DMS 273 (cell line): ENCODE data around the gene FAM24B.
"Not testable (repeated sequence)": the region's sequence is repeated elsewhere in the genome, so short reads cannot be mapped to it uniquely, and the experiment has no call there.

Experiments used
- DNase-seq: peaks from one replicate; lab custom pipeline; 2025; ENCODE audit not compliant: unreplicated experiment; lab: John Stamatoyannopoulos, UW

FAM24B gene

GRCh38 chr10:122879339-122880273 lies at the start of gene FAM24B:
Gene FAM24B, minus strand, starts transcription at chr10:122879581. Its CDS starts 29,066 bp downstream, at chr10:122850515.
- DNase-seq = peak; percentile 97

- DNase-seq = no peak
These were observed 36.3 kb upstream of the FAM24B start for GRCh38 chr10:122915700-122916099.

- peak; percentile 46 for DNase-seq
These were observed 32.6 kb upstream of the FAM24B start for GRCh38 chr10:122911889-122912484.

- no peak for DNase-seq
These were observed 30.9 kb upstream of the FAM24B start, which contains the start of gene FAM24A for GRCh38 chr10:122910310-122910709. Gene FAM24A, plus strand, starts transcription at chr10:122910610. Its CDS starts 1,025 bp downstream, at chr10:122911635.

GRCh38 chr10:122903861-122904260 lies 24.5 kb upstream of the FAM24B start:
- not testable (repeated sequence) for DNase-seq

- no peak for DNase-seq
These were observed 15.0 kb upstream of the FAM24B start for GRCh38 chr10:122894261-122894944.

GRCh38 chr10:122884166-122884565 lies 4.8 kb upstream of the FAM24B start:
- no peak for DNase-seq

- no peak for DNase-seq
These were observed 3.4 kb upstream of the FAM24B start for GRCh38 chr10:122882766-122883165.

- DNase-seq = peak; percentile 60
These were observed 512 bp downstream of the FAM24B start for GRCh38 chr10:122878799-122879338.

GRCh38 chr10:122877264-122877663 lies 2.1 kb downstream of the FAM24B start:
- no peak for DNase-seq

- DNase-seq = no peak
These were observed 2.9 kb downstream of the FAM24B start for GRCh38 chr10:122876467-122876855.

GRCh38 chr10:122875843-122876466 lies 3.4 kb downstream of the FAM24B start:
- no peak for DNase-seq

- not testable (repeated sequence) for DNase-seq
These were observed 7.4 kb downstream of the FAM24B start for GRCh38 chr10:122871947-122872346.

GRCh38 chr10:122868768-122869167 lies 10.6 kb downstream of the FAM24B start:
- not testable (repeated sequence) for DNase-seq

- not testable (repeated sequence) for DNase-seq
These were observed 12.5 kb downstream of the FAM24B start for GRCh38 chr10:122866757-122867482.

- DNase-seq = no peak
These were observed 14.5 kb downstream of the FAM24B start for GRCh38 chr10:122864901-122865300.

GRCh38 chr10:122864194-122864592 lies 15.2 kb downstream of the FAM24B start:
- DNase-seq = no peak

GRCh38 chr10:122863216-122864193 lies 15.9 kb downstream of the FAM24B start:
- no peak for DNase-seq

GRCh38 chr10:122861711-122862161 lies 17.6 kb downstream of the FAM24B start:
- DNase-seq = no peak
